Renal cortical epithelial cell (primary cell): Measurements from ENCODE around the gene GRIN2A. TPM values are rescaled to one million over a fixed set of nuclear protein-coding genes. Genes with fewer than 3 reads are reported as not detected.
A peak's percentile ranks its signal among the peaks of the same experiment; 100 is the strongest.

ENCODE experiments used
- DNase-seq: peaks from one replicate; pipeline ENCODE4 v3.0.0-alpha.2; 2011; ENCODE audit warnings: low read depth
- total RNA-seq: library from RNA; depleted of rRNA; stranded (reverse); fragments of >200 nt; gene quantifications from 2 replicates; pipeline ENCODE4 v1.2.3, GENCODE V29; 2014

Gene GRIN2A
- total RNA-seq, 1 donor from 2014 or later = 0.15 TPM

GRCh38 chr16:10031955-10032354 lies 150.3 kb downstream of the GRIN2A start:
- no peak for DNase-seq

GRCh38 chr16:10031473-10031872 lies 150.8 kb downstream of the GRIN2A start:
- no peak for DNase-seq

GRCh38 chr16:10028644-10029043 lies 153.6 kb downstream of the GRIN2A start:
- DNase-seq = no peak

- no peak for DNase-seq
Measured at GRCh38 chr16:10027553-10027952, 154.7 kb downstream of the GRIN2A start.

- no peak for DNase-seq
Measured at GRCh38 chr16:10026593-10026992, 155.6 kb downstream of the GRIN2A start.

- DNase-seq = no peak
Measured at GRCh38 chr16:10022098-10022497, 160.1 kb downstream of the GRIN2A start.

GRCh38 chr16:10020866-10021265 lies 161.4 kb downstream of the GRIN2A start:
- no peak for DNase-seq

GRCh38 chr16:10016752-10017151 lies 165.5 kb downstream of the GRIN2A start:
- DNase-seq = no peak

GRCh38 chr16:10015397-10015796 lies 166.8 kb downstream of the GRIN2A start:
- no peak for DNase-seq

- DNase-seq = no peak
Measured at GRCh38 chr16:10013774-10014173, 168.5 kb downstream of the GRIN2A start.

GRCh38 chr16:10013364-10013763 lies 168.9 kb downstream of the GRIN2A start:
- no peak for DNase-seq

GRCh38 chr16:10009684-10010083 lies 172.5 kb downstream of the GRIN2A start:
- DNase-seq = no peak

GRCh38 chr16:10003486-10003885 lies 178.7 kb downstream of the GRIN2A start:
- DNase-seq = no peak

GRCh38 chr16:10001258-10001775 lies 180.9 kb downstream of the GRIN2A start:
- no peak for DNase-seq

GRCh38 chr16:9996221-9996620 lies 186.0 kb downstream of the GRIN2A start:
- DNase-seq = peak; percentile 16

GRCh38 chr16:9992441-9992840 lies 189.8 kb downstream of the GRIN2A start:
- no peak for DNase-seq

GRCh38 chr16:9980981-9981380 lies 201.2 kb downstream of the GRIN2A start:
- no peak for DNase-seq

GRCh38 chr16:9978160-9978725 lies 204.0 kb downstream of the GRIN2A start:
- DNase-seq = no peak

GRCh38 chr16:9977333-9977897 lies 204.8 kb downstream of the GRIN2A start:
- peak; percentile 20 for DNase-seq

- no peak for DNase-seq
Measured at GRCh38 chr16:9976601-9977000, 205.6 kb downstream of the GRIN2A start.

GRCh38 chr16:9971907-9972306 lies 210.3 kb downstream of the GRIN2A start:
- DNase-seq = no peak

GRCh38 chr16:9970796-9971195 lies 211.4 kb downstream of the GRIN2A start:
- DNase-seq = no peak

GRCh38 chr16:9970244-9970643 lies 212.0 kb downstream of the GRIN2A start:
- no peak for DNase-seq

GRCh38 chr16:9969580-9969979 lies 212.6 kb downstream of the GRIN2A start:
- DNase-seq = no peak
